Activated effector memory CD4-positive, alpha-beta T cell treated with anti-CD3 and anti-CD28 coated beads, Interleukin-2, amount 50 U/mL, for 16 hours (primary cell): ENCODE measurements around the gene DRD3.

Experiments used
- DNase-seq: peaks from one replicate; pipeline ENCODE4 v3.0.0-alpha.2; 2020

Gene DRD3

DNA sequence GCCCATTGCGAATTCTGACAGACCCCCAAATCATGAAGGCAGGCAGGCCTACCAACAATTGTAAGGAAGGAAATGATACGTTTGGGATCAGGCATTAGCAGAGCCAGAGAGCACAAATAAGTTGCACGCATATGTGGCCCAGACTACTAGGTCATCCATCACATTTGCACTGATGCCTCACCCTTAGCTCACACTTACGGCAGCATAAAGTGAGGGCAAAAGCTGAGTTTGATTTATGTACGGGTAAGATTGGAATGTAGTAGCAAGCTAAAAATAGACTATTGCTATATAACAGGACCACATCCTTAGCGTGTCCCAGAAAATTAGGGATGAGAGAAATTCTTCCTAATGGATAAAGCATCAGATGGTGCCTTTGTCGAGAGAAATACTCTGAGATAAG, 63.7 kb downstream of the DRD3 start:
- DNase-seq = no peak

DNA sequence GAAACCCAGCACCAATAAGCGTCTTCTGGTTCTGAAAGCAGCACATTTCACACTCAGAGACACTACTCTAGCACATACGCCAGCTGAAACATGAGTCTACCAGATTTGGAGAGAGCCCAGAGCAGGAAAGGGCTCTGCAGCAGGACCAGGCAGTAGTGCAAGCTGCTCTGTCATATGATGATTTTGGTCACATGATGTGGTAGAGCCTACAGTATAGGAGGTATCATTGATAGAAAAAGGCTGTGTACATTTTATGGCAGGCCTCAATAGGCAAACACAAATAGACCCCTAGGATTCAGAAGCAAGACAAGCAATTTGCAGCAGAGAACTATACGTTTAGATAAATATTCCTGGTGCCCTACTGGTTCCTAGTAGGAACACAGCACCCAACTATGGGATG, 64.1 kb downstream of the DRD3 start:
- DNase-seq = no peak

DNA sequence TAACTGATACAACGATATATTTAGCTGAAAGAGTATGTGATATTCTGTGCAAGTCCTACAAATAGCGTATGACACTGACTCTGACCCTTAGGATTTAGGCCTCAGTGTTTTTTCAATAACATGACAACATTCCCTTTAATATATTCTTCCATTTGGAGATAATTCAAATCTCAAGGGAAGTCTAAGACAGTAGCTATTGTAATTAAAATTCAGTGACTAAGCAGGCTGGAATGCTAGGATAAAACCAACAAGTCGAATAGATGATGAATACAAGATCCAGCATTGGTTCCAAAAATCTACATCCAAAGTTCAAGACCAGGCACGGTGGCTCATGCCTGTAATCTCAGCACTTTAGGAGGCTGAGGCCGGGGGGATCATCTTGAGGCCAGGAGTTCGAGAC, 66.2 kb downstream of the DRD3 start:
- DNase-seq = no peak

DNA sequence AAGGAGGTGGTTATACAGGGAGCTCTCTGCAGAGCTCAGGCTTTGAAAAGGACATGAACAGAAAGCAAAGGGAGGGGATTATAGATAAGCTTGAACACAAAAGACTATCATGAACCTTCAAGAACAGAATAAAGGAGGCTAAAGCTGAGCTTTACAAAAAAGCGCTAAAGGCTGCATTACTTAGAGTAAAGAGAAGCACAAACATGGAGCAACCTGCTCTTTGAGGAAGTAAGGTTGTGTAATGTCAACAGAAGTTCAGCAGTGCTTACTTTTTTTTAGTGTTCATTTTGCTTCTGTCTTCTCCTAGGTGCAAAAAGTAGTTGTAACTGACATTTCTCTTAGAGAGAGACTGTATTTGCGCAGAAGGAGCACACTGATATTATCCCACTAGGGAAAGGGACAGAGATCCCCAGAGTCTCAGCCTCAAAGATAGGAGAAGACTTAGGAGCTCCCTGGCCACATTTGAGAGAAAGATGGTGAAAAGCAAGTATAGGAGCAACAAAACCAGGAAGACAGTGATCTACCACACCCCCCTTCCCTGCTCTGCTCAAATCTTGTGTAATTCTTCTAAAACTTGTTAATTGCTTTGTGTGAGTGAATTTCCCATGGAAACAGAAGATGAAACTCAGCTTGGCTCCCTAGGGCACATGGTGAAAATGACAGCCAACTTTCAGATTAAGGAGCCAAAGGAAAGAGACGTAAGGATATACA, 67.6 kb downstream of the DRD3 start:
- DNase-seq = no peak

DNA sequence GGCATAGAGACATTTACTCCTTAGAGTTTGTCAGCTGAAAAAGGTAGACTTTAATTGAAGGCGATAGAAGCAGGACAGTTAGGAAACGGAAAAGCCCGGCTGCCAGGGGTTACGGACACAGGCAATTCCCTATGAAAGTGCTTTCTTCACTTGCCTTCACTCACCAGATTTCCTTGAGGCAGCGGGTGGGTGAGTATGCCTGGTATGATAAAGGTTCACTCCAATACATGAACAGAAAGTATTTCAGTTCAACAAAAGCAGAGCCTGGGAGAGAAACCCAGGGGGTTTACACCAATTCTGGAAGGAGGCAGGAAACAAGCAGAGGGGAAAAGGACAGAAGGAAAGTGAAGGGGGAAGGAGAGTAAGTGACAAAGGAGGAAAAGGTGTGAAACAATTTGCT, 68.4 kb downstream of the DRD3 start:
- DNase-seq = no peak

DNA sequence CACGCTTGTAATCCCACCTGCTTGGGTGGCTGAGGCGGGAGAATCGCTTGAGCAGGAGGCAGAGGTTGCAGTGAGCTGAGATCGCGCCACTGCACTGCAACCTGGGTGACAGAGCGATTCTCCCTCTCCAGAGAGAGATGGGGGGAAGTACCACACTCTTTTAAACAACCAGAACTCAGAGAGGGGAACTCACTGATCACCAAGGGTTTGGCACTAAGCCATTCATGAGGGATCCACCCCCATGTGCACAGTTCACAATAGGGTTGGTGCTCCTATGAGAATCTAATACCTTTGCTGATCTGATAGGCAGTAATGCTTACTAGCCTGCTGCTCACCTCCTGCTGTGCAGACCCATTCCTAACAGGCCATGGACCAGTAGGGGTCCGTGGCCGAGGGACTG, 70.7 kb downstream of the DRD3 start:
- DNase-seq = no peak

DNA sequence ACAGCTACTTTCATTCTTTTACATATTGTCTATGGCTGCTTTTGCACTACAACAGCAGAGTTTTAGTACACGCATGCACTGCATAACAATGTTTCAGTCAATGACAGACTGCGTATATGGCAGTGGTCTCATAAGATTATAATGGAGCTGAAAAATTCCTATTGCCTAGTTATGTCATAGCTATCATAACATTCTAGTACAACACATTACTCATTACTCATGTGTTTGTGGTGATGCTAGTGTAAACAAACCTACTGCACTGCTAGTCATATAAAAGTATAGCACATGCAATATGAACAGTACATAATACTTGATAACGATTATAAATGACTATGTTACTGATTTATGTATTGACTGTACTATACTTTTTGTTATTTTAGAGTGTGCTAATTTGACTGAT, 74.4 kb downstream of the DRD3 start:
- no peak for DNase-seq

DNA sequence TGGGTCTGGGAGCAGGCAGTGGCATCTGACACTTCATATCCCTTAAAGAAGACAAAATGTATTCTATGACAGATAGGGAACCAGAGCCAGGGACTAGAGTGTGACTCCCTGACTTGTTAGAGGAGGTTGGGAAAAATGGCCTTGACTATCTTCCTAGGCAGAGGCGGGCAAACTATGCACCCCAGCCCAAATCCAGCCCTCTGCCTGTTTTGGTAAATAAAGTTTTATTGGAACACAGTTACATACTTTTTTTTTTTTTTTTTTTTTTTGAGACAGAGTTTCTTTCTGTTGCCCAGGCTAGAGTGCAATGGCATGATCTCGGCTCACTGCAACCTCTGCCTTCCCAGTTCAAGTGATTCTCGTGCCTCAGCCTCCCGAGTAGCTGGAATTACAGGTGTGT, 75.0 kb downstream of the DRD3 start:
- no peak for DNase-seq

DNA sequence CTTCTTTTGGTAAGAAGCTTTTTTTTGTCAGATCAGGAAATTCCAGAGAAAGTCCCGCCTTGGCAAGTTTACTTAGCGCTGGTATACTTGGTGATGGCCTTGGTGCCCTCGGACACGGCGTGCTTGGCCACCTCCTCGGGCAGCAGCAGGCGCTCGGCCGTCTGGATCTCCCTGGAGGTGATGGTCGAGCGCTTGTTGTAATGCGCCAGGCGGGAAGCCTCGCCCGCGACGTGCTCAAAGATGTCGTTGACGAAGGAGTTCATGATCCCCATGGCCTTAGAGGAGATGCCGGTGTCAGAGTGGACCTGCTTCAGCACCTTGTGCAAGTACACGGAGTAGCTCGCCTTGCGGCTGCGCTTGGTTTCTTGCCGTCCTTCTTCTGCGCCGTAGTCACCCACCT, 75.7 kb downstream of the DRD3 start:
- DNase-seq = no peak

DNA sequence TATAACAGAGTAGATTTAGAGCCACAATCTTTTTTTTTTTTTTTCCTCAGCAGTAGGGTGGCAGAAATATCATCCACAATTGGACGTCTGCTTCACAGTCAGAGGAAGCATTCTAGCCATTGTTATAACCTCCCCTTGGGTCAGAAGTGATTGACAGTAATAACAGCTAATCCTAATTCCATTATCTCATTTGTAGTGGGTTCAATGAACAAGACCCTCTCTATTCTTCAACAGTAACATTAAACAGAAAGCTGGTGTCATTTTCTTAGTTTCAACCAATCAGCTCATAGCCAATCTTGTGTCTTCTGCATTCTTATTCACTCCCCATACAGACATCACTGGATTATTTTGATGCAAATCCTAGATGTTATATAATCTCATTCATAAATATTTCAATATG, 77.8 kb downstream of the DRD3 start:
- DNase-seq = no peak

DNA sequence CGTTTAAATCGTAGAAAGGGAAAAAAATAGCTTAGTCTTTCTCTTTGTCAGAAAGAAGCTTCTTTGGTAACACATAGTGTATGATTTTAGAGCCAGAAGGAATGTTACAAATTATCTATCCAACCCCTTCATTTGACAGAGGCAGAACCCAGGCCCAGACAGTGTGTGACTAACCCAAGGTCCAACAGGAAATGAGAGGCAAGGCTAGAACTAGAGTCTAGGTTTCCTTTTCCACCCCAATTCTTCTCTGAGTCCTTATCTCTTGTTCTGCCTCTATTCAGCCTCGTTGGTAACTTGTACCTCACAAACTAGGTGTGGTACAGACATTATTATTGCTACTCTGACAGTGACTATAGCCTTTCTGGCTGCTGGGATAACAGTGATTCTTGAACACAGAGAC, 83.1 kb downstream of the DRD3 start:
- DNase-seq = no peak

DNA sequence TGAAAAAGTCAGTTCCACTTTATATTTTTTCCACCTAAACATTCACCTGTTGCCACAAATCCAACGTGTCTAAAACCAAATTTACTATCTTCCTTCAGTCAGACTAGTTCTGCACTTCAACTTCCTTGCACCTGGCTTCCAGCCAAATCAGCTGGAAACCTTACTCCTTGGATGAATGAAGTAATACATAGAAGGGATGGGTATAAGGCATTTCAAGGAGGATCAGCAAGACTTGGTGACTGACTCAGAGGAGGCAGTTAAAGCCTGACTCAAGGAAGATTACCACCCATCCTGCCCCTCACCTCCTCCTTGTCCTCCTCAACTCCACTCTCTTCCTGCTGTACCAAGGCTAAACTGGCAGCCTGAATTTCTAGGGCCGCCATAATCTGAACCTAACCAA, 85.3 kb downstream of the DRD3 start:
- DNase-seq = no peak

DNA sequence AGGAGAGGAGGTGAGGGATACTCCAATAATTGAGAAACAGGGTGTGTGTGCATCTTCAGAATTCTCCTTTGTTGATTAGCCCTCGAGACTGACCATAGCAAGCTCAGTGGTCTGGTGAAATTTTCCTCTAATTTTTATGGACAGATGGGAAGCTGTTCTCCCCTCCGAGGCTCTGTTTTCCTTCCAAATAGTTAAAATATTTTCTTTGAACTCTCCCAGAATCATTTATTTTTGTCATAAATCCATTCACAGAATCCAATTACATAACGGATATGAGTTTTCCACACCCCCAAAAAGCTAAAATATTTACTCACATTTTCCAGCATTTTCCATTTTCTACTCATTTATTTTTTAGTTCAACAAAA, 85.9 kb downstream of the DRD3 start:
- no peak for DNase-seq

DNA sequence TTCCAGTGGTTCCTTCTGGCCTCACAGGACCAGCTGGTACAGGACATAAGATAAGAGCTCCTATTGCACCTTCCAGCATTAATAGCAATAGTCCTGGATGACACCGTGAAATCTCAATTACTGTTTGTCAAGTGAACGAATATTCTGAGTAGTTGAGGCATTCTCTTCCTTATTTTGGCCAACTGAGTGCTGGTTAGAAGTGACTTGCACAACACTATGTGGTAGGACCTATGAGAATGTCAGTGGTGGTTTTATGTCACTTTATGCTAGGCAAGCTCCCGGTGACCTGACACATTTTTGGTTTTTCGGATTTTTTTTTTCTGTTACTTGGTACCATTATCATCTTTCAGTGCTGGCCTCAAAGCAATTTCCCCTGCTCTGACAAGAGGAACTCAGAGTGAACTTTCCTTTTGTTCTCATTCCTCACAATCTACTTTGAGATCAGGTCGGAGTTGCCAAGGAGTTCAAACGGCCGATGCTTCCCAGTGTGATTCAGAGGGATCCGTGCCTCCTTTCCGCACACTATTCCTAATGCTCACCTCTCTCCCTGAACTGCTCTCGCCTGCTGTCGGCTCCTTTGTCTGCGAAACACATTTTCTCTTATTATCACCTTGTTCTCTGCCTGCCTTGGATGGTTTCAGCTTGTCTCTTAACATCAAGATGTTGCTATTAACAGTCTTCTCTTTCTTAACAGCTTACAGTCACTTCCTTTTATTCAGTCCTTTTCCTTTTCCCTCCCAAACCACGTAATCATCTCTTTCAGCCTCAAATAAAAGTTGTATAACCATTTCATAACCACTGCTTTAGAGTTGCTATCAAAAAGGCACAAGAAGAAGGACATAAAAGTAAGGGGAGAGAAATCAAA, 86.5 kb downstream of the DRD3 start:
- DNase-seq = no peak

DNA sequence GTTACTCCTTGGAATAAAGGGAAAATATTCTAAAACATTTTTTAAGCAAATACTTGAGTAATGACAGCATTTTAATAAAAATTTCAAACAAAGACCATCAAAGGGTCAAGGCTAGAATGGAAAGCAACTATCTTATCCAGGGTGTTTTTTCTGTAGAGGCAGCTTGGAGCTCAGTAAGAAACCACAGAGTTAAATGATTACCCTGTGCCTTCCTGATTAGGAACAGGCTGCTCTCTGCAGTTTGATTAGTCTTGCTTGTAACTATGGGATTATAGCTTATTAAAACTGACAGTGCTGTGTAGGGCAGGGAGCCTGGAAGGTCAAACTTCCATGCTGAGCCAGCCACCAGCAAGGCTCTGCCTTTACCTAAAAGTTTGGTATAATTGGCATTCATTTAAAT, 89.2 kb downstream of the DRD3 start:
- no peak for DNase-seq

DNA sequence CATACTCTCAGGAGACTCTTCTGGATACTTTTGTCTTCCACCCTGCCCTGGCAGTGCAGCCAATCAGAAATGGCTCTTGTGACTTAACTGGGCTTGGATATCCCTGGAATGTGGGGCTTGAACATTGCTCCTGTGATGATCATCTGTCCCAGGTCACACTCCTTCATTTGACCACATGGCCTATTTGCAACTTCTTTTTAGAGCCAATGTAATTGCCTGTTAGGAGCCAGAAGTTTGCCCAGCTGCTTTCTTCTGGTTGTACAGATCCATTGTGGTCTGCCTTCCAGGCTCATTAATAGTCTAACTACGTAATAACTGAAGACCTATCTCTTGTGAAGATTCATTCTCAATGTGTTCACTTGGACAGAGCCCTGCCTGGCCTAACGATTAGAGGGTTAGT, 92.5 kb downstream of the DRD3 start:
- no peak for DNase-seq

DNA sequence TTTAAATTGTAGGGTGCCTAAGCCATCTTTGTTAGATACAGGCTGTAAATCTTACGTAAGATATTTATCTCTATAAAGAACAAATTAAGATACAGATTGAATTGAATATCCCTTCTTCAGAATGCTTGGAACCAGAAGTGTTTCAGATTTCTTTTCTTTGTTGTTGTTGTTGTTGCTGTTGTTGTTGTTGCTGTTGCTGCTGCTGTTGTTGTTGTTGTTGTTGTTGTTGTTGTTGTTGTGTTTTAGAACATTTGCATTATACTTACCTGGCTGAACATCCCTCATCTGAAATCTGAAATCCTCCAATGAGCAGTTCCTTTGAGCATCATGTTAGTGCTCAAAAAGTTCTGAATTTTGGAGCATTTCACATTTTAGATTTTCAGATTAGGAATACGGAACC, 95.7 kb downstream of the DRD3 start:
- no peak for DNase-seq

DNA sequence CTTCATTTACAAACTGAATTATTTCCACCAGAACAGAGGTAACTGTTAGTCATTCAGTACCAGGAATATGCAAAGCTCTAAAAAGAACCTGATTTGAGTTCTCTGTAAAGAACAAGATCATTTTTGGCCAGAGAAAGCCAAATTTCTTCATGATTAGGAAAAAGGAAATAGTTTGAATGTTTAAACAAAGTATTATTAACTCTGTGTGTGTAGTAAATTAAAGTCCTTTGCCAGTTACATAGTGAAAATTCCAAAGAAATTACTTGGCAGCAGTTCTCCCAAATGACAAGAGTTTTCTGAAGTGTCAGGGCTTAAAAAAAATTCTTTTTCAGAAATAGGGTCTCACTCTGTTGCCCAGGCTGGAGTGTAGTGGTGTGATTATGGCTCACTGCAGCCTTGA, 97.8 kb downstream of the DRD3 start:
- no peak for DNase-seq

DNA sequence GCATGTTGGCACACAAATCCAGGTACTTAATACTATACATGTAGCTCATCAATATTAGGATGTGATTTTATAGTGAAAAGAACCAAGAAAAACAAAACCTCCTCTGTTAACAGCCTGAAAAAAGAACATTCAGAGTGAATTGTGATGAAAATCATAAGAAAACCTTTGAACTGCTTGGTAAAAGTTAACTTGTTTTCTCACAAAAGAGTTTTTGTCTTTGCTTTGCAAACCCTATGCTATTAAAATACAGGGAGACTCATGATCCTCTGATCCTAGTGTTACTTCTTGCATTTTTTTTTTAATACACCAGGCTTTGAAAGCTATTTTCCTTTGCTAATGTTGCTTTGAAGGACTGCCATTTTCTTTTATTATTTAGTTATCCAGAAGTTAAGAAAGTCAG, 98.7 kb downstream of the DRD3 start:
- DNase-seq = no peak

DNA sequence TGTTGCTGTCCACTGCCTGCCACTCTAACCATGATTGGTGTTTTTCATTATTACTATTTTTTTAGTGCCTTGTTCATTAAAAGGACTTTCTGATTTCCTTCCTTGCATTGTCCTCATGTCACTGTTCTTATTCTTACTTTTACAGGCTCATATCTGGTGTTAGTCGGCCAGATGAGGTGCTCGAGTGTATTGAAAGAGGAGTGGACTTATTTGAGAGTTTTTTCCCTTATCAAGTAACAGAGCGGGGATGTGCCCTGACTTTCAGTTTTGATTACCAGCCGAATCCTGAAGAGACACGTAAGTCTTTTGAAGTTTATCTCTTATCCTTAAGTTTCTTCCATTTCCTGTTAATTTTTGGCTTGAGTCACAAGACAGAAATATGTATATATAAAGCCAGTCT, 99.1 kb downstream of the DRD3 start:
- DNase-seq = no peak

DNA sequence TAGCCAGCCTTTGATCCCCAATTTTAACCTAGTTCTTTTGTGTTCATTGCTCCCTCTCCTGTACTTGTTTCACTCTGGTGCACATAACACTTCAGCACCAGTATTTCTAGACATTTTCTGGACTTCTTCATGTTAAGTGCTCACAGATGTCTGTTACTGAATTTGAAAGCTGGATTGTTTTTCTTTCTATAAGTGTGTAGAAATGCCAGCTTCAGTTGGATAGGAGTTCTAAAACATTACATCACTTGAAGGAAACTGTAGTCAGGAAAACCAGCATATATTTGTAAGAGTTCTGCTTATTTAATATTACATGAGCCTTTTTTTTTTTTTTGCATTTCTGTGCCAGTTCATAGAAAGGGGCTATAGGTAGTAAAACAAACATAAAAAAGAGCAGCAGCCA, 100.7 kb downstream of the DRD3 start:
- no peak for DNase-seq
